Testis (tissue), 3 donors: ENCODE data around the gene HDAC9. TPM values are rescaled to one million over a fixed set of nuclear protein-coding genes. Genes with fewer than 3 reads are reported as not detected.

ENCODE experiments used
- DNase-seq: peaks from one replicate; pipeline ENCODE4 v3.0.0-alpha.2; 2019
- H3K27ac ChIP-seq, 2 donors: fragments of 200-600 bp; sonication (generic); one replicate each; pipeline ENCODE4 v1.5.1; 2019
- H3K27me3 ChIP-seq: fragments of 200-600 bp; sonication (generic); one replicate; pipeline ENCODE4 v1.5.1; 2019
- H3K36me3 ChIP-seq: fragments of 200-600 bp; sonication (generic); one replicate; pipeline ENCODE4 v1.5.1; 2017; ENCODE audit warnings: low read depth; ENCODE audit errors: missing control alignments
- H3K4me1 ChIP-seq: fragments of 200-600 bp; sonication (generic); one replicate; pipeline ENCODE4 v1.5.1; 2019
- H3K4me3 ChIP-seq, 2 donors: fragments of 200-600 bp; sonication (generic); one replicate each; pipeline ENCODE4 v1.5.1; 2017 to 2019
- H3K9me3 ChIP-seq: fragments of 200-600 bp; sonication (generic); one replicate; pipeline ENCODE4 v1.5.1; 2017
- CTCF ChIP-seq, 3 experiments: fragments of 450-650 bp in 2 of 3; fragments of 200-600 bp in 1 of 3; sonication (generic) in 1 of 3; IDR thresholded peaks; one replicate each; pipeline ENCODE4 v1.5.1; 2016 to 2019; ENCODE audit warnings: antibody characterized with exemption in 3 of 3, mild to moderate bottlenecking in 2 of 3, moderate library complexity in 1 of 3
- POLR2A ChIP-seq: fragments of 450-650 bp; IDR thresholded peaks from one replicate; pipeline ENCODE4 v1.6.1; 2017; ENCODE audit warnings: antibody characterized with exemption, mild to moderate bottlenecking, moderate library complexity
- WGBS, 2 donors: methylation state at CpG; one replicate each; pipeline ENCODE4 v1.1.5; 2018; 5-methylcytosine and 5-hydroxymethylcytosine counted together
- intact Hi-C: fragments of 100-400 bp; cut with DNase I; formaldehyde crosslinking; loops from one replicate; pipeline ENCODE4 v1.15.1; 2023; ENCODE audit warnings: low total_unique reads
- polyA plus RNA-seq: library from polyadenylated mRNA; stranded (reverse); fragments of 350-450 nt; fragmentation: Illumina TruSeq; extraction: RNeasy Lipid Tissue Mini Kit (QIAGEN cat#74804); gene quantifications from one replicate; pipeline ENCODE4 v1.2.3, GENCODE V29; 2014; ENCODE audit warnings: low read depth, low replicate concordance; ENCODE audit not compliant: insufficient read depth
- total RNA-seq, 2 donors: library from RNA; depleted of rRNA; stranded (reverse); fragments of >200 nt; gene quantifications; one replicate each; pipeline ENCODE4 v1.2.3, GENCODE V29; 2016

The HDAC9 gene
- total and polyA plus RNA-seq, 3 donors from 2014 or later: 30.6 to 35.5 (median 35.4) TPM

- 77 to 85% methylated on average over 4 of the region's 4 CpGs for WGBS, 2 donors
- no peak overlapping the region for H3K27ac ChIP-seq
- TF ChIP-seq POLR2A: no peak
- no peaks in the 10 kb centered on the region for H3K36me3 ChIP-seq
- no peaks in the 10 kb centered on the region for H3K9me3 ChIP-seq
- intact Hi-C loops: no loop called here
- H3K27me3 ChIP-seq: no peaks in the 10 kb centered on the region
- H3K4me1 ChIP-seq: no peaks in the 10 kb centered on the region
- H3K4me3 ChIP-seq: no peak overlapping the region
- no peak for DNase-seq
Measured at GRCh38 chr7:18913106-18913505, 417.6 kb downstream of the HDAC9 start.

GRCh38 chr7:18916826-18917225, 421.3 kb downstream of the HDAC9 start:
- Histone ChIP-seq H3K9me3 (no peaks in the 10 kb centered on the region), H3K4me1 (no peaks in the 10 kb centered on the region), H3K27ac (no peak overlapping the region), H3K27me3 (no peaks in the 10 kb centered on the region), H3K36me3 (no peaks in the 10 kb centered on the region), H3K4me3 (no peak overlapping the region)
- DNase-seq: no peak
- 91 to 92% methylated on average over 3 of the region's 3 CpGs for WGBS, 2 donors
- TF ChIP-seq POLR2A: no peak
- TF ChIP-seq CTCF (IDR thresholded peaks at IDR 0.05): no peak
- intact Hi-C loops: no loop called here

- no peak overlapping the region for H3K27ac ChIP-seq
- H3K27me3 ChIP-seq: no peaks in the 10 kb centered on the region
- TF ChIP-seq POLR2A (no peak), CTCF (IDR thresholded peaks at IDR 0.05) (no peak)
- intact Hi-C loops: no loop called here
- H3K4me3 ChIP-seq: no peak overlapping the region
- no peaks in the 10 kb centered on the region for H3K36me3 ChIP-seq
- no peak for DNase-seq
- 55 to 60% methylated on average over 2 of the region's 2 CpGs for WGBS, 2 donors
- no peaks in the 10 kb centered on the region for H3K9me3 ChIP-seq
- no peaks in the 10 kb centered on the region for H3K4me1 ChIP-seq
Measured at GRCh38 chr7:18927134-18927533, 431.6 kb downstream of the HDAC9 start.

- H3K36me3 ChIP-seq: no peaks in the 10 kb centered on the region
- no peaks in the 10 kb centered on the region for H3K4me1 ChIP-seq
- no peak overlapping the region for H3K27ac ChIP-seq
- no peak overlapping the region for H3K4me3 ChIP-seq
- no peak for TF ChIP-seq POLR2A
- intact Hi-C loops: no loop called here
- no peak for DNase-seq
- H3K9me3 ChIP-seq: no peaks in the 10 kb centered on the region
- H3K27me3 ChIP-seq: no peaks in the 10 kb centered on the region
Measured at GRCh38 chr7:18936265-18936664, 440.7 kb downstream of the HDAC9 start.

- no peaks in the 10 kb centered on the region for H3K9me3 ChIP-seq
- TF ChIP-seq CTCF (IDR thresholded peaks at IDR 0.05): no peak
- no peak for TF ChIP-seq POLR2A
- no peak for DNase-seq
- H3K27me3 ChIP-seq: no peaks in the 10 kb centered on the region
- intact Hi-C loops: no loop called here
- H3K4me1 ChIP-seq: no peaks in the 10 kb centered on the region
- H3K4me3 ChIP-seq: no peak overlapping the region
- 54 to 66% methylated on average over 2 of the region's 2 CpGs for WGBS, 2 donors
- no peak overlapping the region for H3K27ac ChIP-seq
- H3K36me3 ChIP-seq: no peaks in the 10 kb centered on the region
Measured at GRCh38 chr7:18939771-18940592, 444.4 kb downstream of the HDAC9 start.
